Measurements from ENCODE around the gene CCIN. TPM values are rescaled to one million over a fixed set of nuclear protein-coding genes. Genes with fewer than 3 reads are reported as not detected.

The CCIN gene
- total and polyA plus RNA-seq, 2 of the 13 experiments (the other 11 are each of a cell fraction or from before 2014, with no cell fraction given): not detected

DNA sequence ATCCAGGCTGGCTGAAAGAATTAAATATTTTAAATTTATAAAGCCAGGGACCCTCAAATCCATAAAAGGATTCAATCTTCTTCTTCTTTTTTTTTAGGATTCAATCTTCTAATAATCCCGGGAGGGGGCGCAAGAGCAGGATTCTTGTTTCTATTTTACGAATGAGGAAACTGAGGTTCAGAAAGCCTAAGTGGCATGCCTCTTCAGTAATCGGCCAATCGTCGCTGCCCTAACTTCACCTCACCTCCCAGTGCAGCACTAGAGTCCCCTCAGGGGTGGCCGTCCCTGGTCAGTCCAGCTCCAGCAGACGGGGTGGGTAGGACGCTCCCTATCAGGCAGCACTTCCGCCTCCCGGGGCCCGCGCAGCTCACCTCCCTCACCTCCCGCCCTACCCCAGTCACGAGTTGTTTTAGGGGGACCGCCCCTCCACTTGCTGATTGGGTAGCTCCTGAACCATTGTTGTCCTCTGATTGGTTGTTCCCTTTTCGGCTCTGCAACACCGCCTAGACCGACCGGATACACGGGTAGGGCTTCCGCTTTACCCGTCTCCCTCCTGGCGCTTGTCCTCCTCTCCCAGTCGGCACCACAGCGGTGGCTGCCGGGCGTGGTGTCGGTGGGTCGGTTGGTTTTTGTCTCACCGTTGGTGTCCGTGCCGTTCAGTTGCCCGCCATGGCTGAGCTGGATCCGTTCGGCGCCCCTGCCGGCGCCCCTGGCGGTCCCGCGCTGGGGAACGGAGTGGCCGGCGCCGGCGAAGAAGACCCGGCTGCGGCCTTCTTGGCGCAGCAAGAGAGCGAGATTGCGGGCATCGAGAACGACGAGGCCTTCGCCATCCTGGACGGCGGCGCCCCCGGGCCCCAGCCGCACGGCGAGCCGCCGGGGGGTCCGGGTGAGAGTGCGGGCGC is 21.5 kb downstream of the CCIN start, which contains the start of gene CLTA (continued):
- TF ChIP-seq, protein P1, sequence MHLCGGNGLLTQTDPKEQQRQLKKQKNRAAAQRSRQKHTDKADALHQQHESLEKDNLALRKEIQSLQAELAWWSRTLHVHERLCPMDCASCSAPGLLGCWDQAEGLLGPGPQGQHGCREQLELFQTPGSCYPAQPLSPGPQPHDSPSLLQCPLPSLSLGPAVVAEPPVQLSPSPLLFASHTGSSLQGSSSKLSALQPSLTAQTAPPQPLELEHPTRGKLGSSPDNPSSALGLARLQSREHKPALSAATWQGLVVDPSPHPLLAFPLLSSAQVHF (CRISPR knock-in tag; IDR thresholded peaks at IDR 0.05): no peak
- no peak for TF ChIP-seq SOX6 (IDR thresholded peaks at IDR 0.05)
- TF ChIP-seq SOX6 (CRISPR knock-in tag; IDR thresholded peaks at IDR 0.05): peak; percentile 38
- TF ChIP-seq TSC22D2 (CRISPR knock-in tag; IDR thresholded peaks at IDR 0.05; ENCODE audit: borderline replicate concordance): peak; percentile 47; the same call in 1 of the 2 replicates
- no peak for TF ChIP-seq MAFF (IDR thresholded peaks at IDR 0.05; ENCODE audit: low read depth, low read length)
- TF ChIP-seq, protein P2, sequence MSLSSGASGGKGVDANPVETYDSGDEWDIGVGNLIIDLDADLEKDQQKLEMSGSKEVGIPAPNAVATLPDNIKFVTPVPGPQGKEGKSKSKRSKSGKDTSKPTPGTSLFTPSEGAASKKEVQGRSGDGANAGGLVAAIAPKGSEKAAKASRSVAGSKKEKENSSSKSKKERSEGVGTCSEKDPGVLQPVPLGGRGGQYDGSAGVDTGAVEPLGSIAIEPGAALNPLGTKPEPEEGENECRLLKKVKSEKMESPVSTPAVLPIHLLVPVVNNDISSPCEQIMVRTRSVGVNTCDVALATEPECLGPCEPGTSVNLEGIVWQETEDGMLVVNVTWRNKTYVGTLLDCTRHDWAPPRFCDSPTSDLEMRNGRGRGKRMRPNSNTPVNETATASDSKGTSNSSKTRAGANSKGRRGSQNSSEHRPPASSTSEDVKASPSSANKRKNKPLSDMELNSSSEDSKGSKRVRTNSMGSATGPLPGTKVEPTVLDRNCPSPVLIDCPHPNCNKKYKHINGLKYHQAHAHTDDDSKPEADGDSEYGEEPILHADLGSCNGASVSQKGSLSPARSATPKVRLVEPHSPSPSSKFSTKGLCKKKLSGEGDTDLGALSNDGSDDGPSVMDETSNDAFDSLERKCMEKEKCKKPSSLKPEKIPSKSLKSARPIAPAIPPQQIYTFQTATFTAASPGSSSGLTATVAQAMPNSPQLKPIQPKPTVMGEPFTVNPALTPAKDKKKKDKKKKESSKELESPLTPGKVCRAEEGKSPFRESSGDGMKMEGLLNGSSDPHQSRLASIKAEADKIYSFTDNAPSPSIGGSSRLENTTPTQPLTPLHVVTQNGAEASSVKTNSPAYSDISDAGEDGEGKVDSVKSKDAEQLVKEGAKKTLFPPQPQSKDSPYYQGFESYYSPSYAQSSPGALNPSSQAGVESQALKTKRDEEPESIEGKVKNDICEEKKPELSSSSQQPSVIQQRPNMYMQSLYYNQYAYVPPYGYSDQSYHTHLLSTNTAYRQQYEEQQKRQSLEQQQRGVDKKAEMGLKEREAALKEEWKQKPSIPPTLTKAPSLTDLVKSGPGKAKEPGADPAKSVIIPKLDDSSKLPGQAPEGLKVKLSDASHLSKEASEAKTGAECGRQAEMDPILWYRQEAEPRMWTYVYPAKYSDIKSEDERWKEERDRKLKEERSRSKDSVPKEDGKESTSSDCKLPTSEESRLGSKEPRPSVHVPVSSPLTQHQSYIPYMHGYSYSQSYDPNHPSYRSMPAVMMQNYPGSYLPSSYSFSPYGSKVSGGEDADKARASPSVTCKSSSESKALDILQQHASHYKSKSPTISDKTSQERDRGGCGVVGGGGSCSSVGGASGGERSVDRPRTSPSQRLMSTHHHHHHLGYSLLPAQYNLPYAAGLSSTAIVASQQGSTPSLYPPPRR (CRISPR knock-in tag; IDR thresholded peaks at IDR 0.05; ENCODE audit: borderline replicate concordance): no peak
- TF ChIP-seq SRSF9 (IDR thresholded peaks at IDR 0.05; ENCODE audit: borderline replicate concordance, insufficient read depth, low read depth, low read length, poor library complexity, severe bottlenecking): no peak
- no peak for TF ChIP-seq ZNF850 (CRISPR knock-in tag; conservative IDR thresholded peaks at IDR 0.05)
- no peak for TF ChIP-seq ATF5 (CRISPR knock-in tag; IDR thresholded peaks at IDR 0.05; ENCODE audit: low read depth)
- TF ChIP-seq HOXA3 (CRISPR knock-in tag; IDR thresholded peaks at IDR 0.05): peak; percentile 69
- TF ChIP-seq ZNF576 (CRISPR knock-in tag; IDR thresholded peaks at IDR 0.05): 0 out of 2 replicates have a peak, but pooled peaks have one; percentile 30
- TF ChIP-seq, protein P3, sequence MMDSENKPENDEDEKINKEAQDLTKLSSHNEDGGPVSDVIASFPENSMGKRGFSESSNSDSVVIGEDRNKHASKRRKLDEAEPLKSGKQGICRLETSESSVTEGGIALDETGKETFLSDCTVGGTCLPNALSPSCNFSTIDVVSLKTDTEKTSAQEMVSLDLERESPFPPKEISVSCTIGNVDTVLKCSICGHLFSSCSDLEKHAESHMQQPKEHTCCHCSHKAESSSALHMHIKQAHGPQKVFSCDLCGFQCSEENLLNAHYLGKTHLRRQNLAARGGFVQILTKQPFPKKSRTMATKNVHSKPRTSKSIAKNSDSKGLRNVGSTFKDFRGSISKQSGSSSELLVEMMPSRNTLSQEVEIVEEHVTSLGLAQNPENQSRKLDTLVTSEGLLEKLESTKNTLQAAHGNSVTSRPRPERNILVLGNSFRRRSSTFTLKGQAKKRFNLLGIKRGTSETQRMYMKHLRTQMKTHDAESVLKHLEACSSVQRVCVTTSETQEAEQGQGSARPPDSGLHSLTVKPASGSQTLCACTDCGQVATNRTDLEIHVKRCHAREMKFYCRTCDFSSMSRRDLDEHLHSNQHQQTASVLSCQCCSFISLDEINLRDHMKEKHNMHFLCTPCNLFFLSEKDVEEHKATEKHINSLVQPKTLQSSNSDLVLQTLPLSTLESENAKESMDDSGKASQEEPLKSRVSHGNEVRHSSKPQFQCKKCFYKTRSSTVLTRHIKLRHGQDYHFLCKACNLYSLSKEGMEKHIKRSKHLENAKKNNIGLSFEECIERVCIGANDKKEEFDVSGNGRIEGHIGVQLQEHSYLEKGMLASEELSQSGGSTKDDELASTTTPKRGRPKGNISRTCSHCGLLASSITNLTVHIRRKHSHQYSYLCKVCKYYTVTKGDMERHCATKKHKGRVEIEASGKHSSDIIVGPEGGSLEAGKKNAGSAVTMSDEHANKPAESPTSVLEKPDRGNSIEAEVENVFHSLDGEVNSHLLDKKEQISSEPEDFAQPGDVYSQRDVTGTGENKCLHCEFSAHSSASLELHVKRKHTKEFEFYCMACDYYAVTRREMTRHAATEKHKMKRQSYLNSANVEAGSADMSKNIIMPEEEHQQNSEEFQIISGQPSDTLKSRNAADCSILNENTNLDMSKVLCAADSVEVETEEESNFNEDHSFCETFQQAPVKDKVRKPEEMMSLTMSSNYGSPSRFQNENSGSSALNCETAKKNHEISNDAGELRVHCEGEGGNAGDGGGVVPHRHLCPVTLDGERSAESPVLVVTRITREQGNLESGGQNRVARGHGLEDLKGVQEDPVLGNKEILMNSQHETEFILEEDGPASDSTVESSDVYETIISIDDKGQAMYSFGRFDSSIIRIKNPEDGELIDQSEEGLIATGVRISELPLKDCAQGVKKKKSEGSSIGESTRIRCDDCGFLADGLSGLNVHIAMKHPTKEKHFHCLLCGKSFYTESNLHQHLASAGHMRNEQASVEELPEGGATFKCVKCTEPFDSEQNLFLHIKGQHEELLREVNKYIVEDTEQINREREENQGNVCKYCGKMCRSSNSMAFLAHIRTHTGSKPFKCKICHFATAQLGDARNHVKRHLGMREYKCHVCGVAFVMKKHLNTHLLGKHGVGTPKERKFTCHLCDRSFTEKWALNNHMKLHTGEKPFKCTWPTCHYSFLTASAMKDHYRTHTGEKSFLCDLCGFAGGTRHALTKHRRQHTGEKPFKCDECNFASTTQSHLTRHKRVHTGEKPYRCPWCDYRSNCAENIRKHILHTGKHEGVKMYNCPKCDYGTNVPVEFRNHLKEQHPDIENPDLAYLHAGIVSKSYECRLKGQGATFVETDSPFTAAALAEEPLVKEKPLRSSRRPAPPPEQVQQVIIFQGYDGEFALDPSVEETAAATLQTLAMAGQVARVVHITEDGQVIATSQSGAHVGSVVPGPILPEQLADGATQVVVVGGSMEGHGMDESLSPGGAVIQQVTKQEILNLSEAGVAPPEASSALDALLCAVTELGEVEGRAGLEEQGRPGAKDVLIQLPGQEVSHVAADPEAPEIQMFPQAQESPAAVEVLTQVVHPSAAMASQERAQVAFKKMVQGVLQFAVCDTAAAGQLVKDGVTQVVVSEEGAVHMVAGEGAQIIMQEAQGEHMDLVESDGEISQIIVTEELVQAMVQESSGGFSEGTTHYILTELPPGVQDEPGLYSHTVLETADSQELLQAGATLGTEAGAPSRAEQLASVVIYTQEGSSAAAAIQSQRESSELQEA (CRISPR knock-in tag; IDR thresholded peaks at IDR 0.05; ENCODE audit: not compliant biosample characterization): peak; percentile 90

Measured in HepG2 (cell line).